HG03175 (cell line): ENCODE measurements around the gene FAM76B.

Experiments
- ATAC-seq: cut with Tn5 transposase; IDR thresholded peaks from one replicate; pipeline ENCODE4 v1.9.1; 2021; ENCODE audit warnings: mild to moderate bottlenecking, moderate library complexity; ENCODE audit not compliant: unreplicated experiment

FAM76B gene

DNA sequence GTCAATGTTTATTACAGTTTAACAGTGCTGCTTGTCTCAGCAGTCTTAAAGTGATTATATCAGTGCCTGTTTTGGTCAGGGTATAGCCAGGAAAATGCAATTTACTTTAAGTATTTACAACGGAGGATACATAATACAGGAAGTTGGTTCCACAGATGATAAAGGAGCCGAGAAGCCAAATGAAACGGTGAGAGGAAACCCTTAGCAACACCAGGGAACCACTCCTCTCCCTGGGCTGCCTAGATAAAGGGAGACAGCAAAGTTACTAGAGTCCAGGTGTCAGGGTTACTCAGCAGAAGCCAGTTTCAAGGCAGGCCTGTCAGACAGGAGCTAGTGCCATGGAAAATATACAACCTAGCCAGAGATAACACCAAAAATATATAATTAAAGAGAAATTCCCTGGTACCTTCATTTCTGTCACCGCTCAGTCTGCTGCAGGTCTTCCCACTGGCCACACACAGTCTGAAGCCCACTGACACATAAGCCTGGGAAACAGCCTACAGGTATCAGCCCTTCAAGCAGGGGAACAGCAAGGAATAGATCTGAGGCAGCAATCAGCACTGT, 55.5 kb downstream of the FAM76B start:
- ATAC-seq, result no peak

DNA sequence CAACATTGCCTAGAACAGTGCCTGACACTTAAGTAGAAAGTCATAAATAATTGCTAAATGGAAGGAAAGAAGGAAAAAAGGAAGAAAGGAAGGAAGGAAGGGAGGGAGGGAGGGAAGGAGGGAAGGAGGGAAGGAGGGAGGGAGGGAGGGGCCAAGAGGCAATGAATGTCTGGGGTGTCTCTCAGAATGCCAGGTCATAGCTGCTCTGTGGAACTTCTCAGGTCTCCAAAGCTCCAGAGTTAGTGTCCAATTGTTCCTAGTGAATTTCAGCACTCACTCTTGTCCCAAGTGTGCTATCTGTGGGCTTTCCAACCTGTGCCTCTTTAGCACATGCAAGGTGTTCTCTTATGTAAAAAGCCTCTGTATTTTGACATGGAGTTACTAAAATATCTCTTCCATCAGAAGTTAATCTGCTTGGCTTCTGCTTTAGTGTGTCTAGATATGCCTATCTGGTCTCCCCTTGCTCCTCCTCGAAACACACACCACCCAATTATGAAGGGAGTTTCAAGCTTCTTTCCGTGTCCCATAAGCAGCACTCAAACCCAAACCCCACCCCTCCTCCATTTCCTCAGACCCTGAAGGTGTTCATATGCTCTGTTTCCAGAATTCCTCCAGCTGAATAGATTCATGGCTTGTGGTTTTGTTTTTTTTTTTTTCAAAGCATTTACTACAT, 56.5 kb downstream of the FAM76B start:
- ATAC-seq, result no peak

DNA sequence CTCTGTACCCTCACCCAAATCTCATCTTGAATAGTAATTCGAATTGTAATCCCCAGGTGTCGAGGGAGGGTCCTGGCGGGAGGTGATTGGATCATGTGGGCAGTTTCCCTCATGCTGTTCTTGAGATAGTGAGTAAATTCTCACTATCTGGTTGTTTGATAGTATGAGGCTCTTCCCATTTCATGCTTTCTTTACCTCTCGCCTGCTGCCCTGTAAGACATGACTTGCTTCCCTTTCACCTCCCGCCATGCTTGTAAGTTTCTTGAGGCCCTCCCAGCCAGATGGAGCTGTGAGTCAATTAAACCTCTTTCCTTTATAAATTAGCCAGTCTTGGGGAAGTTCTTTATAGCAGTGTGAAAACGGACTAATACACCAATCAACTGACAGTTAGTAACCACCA, 60.1 kb downstream of the FAM76B start:
- no peak for ATAC-seq

DNA sequence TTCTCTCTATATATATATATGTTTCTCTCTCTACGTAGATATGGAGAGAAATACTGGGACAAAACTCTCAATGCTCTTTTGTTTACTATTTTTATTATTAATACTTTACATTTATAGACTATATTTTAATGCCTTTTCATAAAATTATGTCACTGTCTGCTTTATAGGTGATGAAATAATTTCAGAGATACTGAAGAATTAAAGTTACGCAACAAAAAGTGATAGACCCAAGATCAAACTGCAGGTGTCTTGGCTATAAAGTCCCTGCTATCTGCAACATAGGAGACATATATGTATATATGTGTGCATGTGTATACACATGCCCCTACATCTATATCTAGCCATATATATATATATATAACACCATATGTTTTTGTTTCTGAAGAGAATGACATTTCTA, 60.8 kb downstream of the FAM76B start:
- no peak for ATAC-seq

DNA sequence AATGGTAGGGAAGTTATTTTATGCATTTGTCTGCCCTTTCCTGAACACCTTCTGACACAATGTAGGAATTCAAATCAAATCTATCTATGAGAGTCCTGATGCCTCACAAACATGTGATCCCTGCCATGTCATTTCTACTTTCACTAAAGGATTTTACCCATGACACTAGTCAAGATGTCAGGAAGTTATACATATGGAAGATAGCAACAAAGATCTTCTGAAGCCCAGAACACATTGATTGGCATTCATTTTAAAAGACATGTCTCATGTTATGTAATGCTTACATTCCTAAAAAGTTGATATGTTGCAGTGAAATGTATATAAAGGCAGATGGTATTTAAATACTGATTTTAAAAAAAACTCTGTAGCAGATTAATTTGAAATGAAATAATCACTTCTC, 61.5 kb downstream of the FAM76B start:
- ATAC-seq, result no peak

DNA sequence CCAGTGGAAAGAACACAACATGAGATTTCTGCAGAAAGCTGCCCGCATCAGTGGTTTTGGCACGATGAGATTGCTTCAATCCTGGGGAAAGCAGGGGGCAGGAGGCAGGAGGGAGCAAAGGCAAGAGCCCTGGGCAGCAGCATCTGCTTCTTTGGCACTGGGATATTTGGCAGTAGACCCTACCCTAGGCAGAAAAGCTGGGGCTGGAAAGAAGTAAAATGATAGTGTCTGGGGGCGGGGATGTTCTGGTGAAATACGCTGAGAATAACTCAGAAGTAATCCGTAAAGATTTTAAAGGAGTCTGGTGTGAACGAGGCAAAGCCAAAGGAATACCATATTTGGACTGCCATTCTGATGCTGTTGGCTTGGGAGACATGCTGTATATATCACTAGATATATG, 62.0 kb downstream of the FAM76B start:
- ATAC-seq, result no peak

DNA sequence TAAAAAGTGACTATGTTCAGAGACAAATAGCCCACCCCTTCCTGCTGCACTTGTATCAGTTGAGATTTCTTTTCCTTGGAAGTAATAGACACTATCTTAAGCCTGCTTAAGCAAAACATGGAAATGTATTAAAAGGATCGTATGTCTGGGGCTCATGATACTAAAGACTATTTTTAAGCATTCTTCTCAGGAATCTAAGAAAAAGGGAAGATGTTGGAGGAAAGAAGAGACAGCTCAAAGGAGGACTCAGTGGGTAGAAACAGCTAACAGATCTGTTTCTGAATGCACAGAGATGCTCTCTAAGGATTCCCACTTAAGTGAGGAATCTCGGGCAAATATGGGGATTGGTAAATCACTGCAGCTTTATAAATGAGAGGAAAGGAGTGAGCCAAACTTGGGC, 62.5 kb downstream of the FAM76B start:
- no peak for ATAC-seq

DNA sequence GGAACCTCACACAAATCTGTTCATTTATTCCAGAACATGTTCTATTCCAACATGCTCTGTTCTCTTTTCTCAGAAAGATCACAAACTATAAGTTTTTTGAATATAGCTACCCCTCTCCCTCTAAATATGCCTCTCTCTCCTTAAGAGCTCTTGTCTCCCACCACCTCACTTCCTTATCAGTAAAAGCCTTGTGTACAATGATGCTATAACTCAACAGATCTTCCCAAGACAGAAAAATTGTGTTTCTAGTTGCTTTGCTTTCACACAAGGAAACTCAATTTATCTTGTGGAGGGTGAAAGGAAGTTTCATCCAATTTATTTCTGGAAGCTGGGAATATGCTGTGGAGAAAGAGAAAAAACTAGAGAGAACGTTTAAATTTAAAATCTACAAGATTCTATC, 64.4 kb downstream of the FAM76B start:
- no peak for ATAC-seq

DNA sequence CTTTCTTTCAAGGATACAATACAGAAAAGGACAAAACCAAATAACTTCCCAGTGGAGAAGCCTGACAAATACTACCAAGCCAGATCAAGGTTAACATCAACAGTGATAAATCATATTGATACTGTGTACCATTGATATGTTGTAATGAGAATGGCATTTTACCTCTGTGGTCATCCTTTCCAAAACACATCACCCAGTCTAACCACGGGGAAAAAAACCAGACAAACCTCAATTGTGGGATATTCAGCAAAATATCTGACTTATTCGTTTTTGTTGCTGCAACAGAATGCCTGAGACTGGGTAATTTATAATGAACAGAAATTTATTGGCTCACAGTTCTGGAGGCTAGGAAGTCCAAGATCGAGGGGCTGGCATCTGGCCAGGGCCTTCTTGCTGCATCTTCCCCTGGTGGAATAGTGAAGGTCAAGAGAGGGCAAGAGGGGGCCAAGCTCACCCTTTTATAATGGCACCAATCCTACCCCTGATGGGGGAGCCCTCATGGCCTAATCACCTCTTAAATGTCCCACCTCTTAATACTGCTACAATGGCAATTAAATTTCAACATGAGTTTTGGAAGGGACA, 66.1 kb downstream of the FAM76B start:
- no peak for ATAC-seq

DNA sequence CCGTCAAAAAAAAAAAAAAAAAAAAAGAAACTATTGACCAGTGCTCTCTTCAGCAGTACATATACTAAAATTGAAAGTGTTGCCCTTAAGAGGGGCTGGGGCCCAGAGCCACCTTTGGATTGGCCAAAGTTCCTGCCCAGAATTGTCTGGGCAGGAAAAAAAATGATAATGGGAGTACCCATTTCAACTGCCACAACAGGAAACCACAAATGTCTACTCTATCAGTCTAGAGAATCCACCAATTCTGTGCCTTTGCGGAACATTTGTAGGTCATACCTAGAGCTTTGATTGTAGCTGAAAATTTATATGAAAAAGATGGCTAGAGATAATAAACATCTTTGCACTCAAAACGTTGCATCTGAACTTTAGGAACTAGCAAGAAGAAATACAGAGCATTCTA, 69.4 kb downstream of the FAM76B start:
- no peak for ATAC-seq
